Adrenal gland (tissue), 5 donors: ENCODE measurements around the gene HSDL2.

Source experiments
- POLR2A ChIP-seq, 2 donors: fragments of 450-650 bp; IDR thresholded peaks; one replicate each; pipeline ENCODE4 v1.6.1; 2017; ENCODE audit warnings: antibody characterized with exemption in 2 of 2, mild to moderate bottlenecking in 2 of 2, moderate library complexity in 1 of 2
- TF ChIP-seq, protein P1 (sequence below), 6 experiments: fragments of 450-650 bp in 4 of 6; fragments of 200-600 bp in 2 of 6; sonication (generic) in 1 of 6; IDR thresholded peaks; 1 replicate in 5 of 6; 2 replicates in 1 of 6; pipeline versions ENCODE4 v1.5.1 to v1.8.0; 2016 to 2021; ENCODE audit warnings: antibody characterized with exemption in 6 of 6, mild to moderate bottlenecking in 2 of 6, moderate library complexity in 1 of 6
- donor health status: DM: no; HTN: no; CAD: no.

DNA sequence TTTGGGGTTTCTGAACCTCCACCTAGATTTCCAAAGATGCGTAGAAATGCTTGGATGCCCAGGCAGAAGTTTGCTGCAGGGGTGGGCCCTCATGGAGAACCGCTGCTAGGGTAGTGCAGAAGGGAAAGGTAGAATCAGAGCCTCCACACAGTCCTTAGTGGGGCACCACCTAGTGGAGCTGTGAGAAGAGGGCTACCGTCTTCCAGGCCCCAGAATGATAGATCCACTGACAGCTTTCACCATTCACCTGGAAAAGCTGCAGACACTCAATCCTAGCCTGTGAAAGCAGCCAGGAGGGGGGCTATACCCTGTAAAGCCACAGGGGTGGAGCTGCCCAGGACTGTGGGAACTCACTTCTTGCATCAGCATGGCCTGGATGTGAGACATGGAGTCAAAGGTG lies 13.3 kb upstream of the HSDL2 start:
- TF ChIP-seq POLR2A (IDR thresholded peaks at IDR 0.05) = no peak
- TF ChIP-seq, protein P1, sequence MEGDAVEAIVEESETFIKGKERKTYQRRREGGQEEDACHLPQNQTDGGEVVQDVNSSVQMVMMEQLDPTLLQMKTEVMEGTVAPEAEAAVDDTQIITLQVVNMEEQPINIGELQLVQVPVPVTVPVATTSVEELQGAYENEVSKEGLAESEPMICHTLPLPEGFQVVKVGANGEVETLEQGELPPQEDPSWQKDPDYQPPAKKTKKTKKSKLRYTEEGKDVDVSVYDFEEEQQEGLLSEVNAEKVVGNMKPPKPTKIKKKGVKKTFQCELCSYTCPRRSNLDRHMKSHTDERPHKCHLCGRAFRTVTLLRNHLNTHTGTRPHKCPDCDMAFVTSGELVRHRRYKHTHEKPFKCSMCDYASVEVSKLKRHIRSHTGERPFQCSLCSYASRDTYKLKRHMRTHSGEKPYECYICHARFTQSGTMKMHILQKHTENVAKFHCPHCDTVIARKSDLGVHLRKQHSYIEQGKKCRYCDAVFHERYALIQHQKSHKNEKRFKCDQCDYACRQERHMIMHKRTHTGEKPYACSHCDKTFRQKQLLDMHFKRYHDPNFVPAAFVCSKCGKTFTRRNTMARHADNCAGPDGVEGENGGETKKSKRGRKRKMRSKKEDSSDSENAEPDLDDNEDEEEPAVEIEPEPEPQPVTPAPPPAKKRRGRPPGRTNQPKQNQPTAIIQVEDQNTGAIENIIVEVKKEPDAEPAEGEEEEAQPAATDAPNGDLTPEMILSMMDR (IDR thresholded peaks at IDR 0.05) = no peak
